Neuronal stem cell (in vitro differentiated cells): ENCODE data around the gene PIEZO1.

Experiments
- DNase-seq: peaks from one replicate; pipeline ENCODE4 v3.0.0-alpha.2; 2013; ENCODE audit warnings: low spot score
- H2AFZ ChIP-seq: one replicate; pipeline ENCODE4 v1.6.1; 2013; ENCODE audit warnings: mild to moderate bottlenecking, low read length, inconsistent platforms
- H2AK5ac ChIP-seq: 2 replicates; pipeline ENCODE4 v1.6.1; 2013; ENCODE audit warnings: low read depth, mild to moderate bottlenecking, inconsistent platforms, low read length, moderate library complexity, mixed read lengths
- H2BK120ac ChIP-seq: 2 replicates; pipeline ENCODE4 v1.6.1; 2013; ENCODE audit warnings: low read depth, mild to moderate bottlenecking, inconsistent platforms, low read length, moderate library complexity, mixed read lengths
- H2BK12ac ChIP-seq: one replicate; pipeline ENCODE4 v1.6.1; 2013; ENCODE audit warnings: low read length, inconsistent platforms
- H2BK15ac ChIP-seq: 2 replicates; pipeline ENCODE4 v1.6.1; 2013; ENCODE audit warnings: mild to moderate bottlenecking, low read length, inconsistent platforms, mixed read lengths
- H2BK5ac ChIP-seq: one replicate; pipeline ENCODE4 v1.6.1; 2013; ENCODE audit warnings: inconsistent platforms, mild to moderate bottlenecking, low read length, moderate library complexity
- H3K14ac ChIP-seq: one replicate; pipeline ENCODE4 v1.6.1; 2013; ENCODE audit warnings: low read length, inconsistent platforms
- H3K18ac ChIP-seq: 2 replicates; pipeline ENCODE4 v1.6.1; 2013; ENCODE audit warnings: low read length, inconsistent platforms
- H3K23ac ChIP-seq: 2 replicates; pipeline ENCODE4 v1.6.1; 2013; ENCODE audit warnings: low read depth, mild to moderate bottlenecking, mixed read lengths, low read length, inconsistent platforms; ENCODE audit not compliant: poor library complexity
- H3K27ac ChIP-seq: replicated peaks from 3 replicates; pipeline ENCODE4 v1.5.1; 2013; ENCODE audit warnings: low read length, inconsistent platforms
- H3K27me3 ChIP-seq, 3 experiments: 2 replicates each; pipeline ENCODE4 v1.6.1; 2013; ENCODE audit warnings: low read length in 3 of 3, mild to moderate bottlenecking in 2 of 3, inconsistent platforms in 1 of 3, low read depth in 1 of 3, mixed read lengths in 1 of 3, moderate library complexity in 1 of 3; ENCODE audit not compliant: control insufficient read depth in 3 of 3, insufficient read depth in 3 of 3
- H3K36me3 ChIP-seq, 2 donors: replicated peaks in 1 of 2; 2 replicates each; pipeline ENCODE4 v1.6.1; 2013; ENCODE audit warnings: low read length in 2 of 2; ENCODE audit not compliant: control insufficient read depth in 2 of 2, insufficient read depth in 2 of 2
- H3K4ac ChIP-seq: 2 replicates; pipeline ENCODE4 v1.6.1; 2013; ENCODE audit warnings: inconsistent platforms, mild to moderate bottlenecking, low read length, moderate library complexity
- H3K4me1 ChIP-seq, 2 donors: 1 replicate in 1 of 2; 2 replicates in 1 of 2; pipeline ENCODE4 v1.6.1; 2013; ENCODE audit warnings: low read length in 2 of 2, low read depth in 1 of 2; ENCODE audit not compliant: control insufficient read depth in 2 of 2, insufficient read depth in 1 of 2
- H3K4me2 ChIP-seq: one replicate; pipeline ENCODE4 v1.6.1; 2013; ENCODE audit warnings: mild to moderate bottlenecking, low read length, inconsistent platforms; ENCODE audit not compliant: insufficient read depth, poor library complexity, severe bottlenecking
- H3K4me3 ChIP-seq, 2 donors: 2 replicates each; pipeline ENCODE4 v1.5.1; 2013; ENCODE audit warnings: low read length in 2 of 2, mild to moderate bottlenecking in 2 of 2, inconsistent platforms in 1 of 2, moderate library complexity in 1 of 2
- H3K79me1 ChIP-seq: one replicate; pipeline ENCODE4 v1.6.1; 2013; ENCODE audit warnings: low read depth, mild to moderate bottlenecking, inconsistent platforms, low read length, moderate library complexity
- H3K9ac ChIP-seq: one replicate; pipeline ENCODE4 v1.6.1; 2013; ENCODE audit warnings: mild to moderate bottlenecking, low read depth, low read length, inconsistent platforms; ENCODE audit not compliant: poor library complexity
- H3K9me3 ChIP-seq, 2 donors: replicated peaks in 1 of 2; 2 replicates each; pipeline versions ENCODE3 to v1.6.1; 2013; ENCODE audit warnings: low read length in 2 of 2, mild to moderate bottlenecking in 2 of 2, inconsistent platforms in 1 of 2, low read depth in 1 of 2, mixed read lengths in 1 of 2, moderate library complexity in 1 of 2; ENCODE audit not compliant: control insufficient read depth in 2 of 2, insufficient read depth in 1 of 2
- H4K8ac ChIP-seq: one replicate; pipeline ENCODE4 v1.6.1; 2013; ENCODE audit warnings: low read depth, mild to moderate bottlenecking, inconsistent platforms, low read length, moderate library complexity
- H4K91ac ChIP-seq: one replicate; pipeline ENCODE4 v1.6.1; 2013; ENCODE audit warnings: low read length, low read depth, mild to moderate bottlenecking, inconsistent platforms; ENCODE audit not compliant: poor library complexity
- WGBS, 2 donors: extraction: QIAGEN DNeasy Blood & Tissue Kit; methylation state at CpG; one replicate each; pipeline ENCODE4 v1.1.7; 2013; ENCODE audit warnings: missing lambda C conversion rate in 2 of 2, mixed read lengths in 1 of 2; ENCODE audit not compliant: insufficient read length in 2 of 2, insufficient replicate concordance in 1 of 2; ENCODE audit errors: extremely low coverage in 2 of 2; 5-methylcytosine and 5-hydroxymethylcytosine counted together

The PIEZO1 gene

DNA sequence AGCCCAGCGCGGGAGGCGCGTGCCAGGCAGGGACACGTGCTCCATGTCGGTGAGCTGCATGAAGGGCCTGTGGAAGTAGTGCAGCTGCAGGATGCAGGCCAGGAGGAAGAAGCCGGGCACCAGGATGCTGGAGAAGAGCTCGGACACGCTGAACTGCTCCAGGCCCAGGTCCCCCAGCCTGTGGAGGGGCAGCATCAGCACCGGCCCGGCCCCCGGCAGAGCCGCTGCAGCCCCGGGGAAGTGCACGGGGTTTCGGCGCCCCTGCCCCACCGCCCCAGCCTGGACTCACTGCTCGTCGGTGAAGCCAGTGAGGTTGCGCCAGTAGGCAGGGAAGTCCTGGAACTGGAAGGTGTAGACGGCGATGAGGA lies 50.7 kb downstream of the PIEZO1 start:
- Histone ChIP-seq H3K27ac (no peak overlapping the region), H2BK15ac (peak overlapping the region; percentile 26), H3K36me3 (no peaks in the 10 kb centered on the region), H2BK12ac (no peak overlapping the region), H2AFZ (no peak overlapping the region), H3K4me2 (no peak overlapping the region), H3K4me3 (no peak overlapping the region), H2BK5ac (no peak overlapping the region), H3K27me3 (peaks cover 0 to 7% (median 0%) of the 10 kb centered on the region in 3 experiments), H3K18ac (no peak overlapping the region), H4K91ac (no peak overlapping the region), H2BK120ac (no peak overlapping the region), H3K79me1 (no peaks in the 10 kb centered on the region), H3K14ac (no peak overlapping the region), H3K4ac (no peak overlapping the region), H3K9me3 (no peaks in the 10 kb centered on the region), H3K4me1 (peaks cover 2 to 3% of the 10 kb centered on the region in 2 donors), H2AK5ac (peak overlapping the region; percentile 56), H3K23ac (peak overlapping the region; percentile 85), H3K9ac (no peak overlapping the region), H4K8ac (no peak overlapping the region)
- DNase-seq: no peak
- WGBS, 2 donors: no CpG with 5 or more reads among the region's 23 CpGs

DNA sequence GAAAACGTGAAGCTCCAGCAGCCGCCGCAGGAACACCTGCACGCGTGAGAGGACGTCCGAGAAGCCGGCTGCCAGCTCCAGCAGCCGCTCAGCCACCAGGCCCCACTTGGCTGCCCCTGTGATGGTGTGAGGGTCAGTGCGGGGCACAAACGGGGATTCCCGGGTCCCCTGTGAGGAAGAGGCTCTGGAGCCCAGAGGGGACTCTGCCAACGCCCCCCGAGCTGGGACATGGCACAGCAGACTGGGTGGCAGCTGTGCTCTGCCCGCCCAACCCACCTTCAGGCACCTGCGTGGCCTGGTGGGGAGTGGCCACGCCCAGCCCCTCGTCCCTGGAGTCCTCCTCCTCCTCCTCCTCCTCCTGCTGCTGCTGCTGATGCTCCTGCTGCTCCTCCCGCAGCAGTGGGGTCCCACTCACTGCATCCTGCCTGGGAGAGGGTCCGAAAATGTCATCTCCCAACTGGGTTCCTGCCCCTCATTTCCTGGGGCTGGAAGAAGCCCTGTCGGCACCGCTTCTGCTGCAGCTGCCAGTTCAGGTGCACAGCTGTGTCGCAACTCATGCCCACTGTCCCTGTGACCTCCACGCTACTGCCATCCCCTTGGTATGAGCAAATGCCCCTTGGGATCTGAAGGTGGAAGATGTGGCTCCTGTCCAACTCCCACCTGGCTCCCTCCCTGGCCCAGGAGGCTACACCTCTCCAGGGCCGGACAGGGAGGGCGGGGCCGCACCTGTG lies 51.2 kb downstream of the PIEZO1 start:
- Histone ChIP-seq H2AK5ac (no peak overlapping the region), H3K79me1 (no peaks in the 10 kb centered on the region), H2AFZ (no peak overlapping the region), H3K23ac (peak overlapping the region; percentile 85), H4K8ac (no peak overlapping the region), H3K14ac (no peak overlapping the region), H2BK120ac (no peak overlapping the region), H3K27ac (no peak overlapping the region), H3K4me2 (no peak overlapping the region), H4K91ac (no peak overlapping the region), H3K18ac (no peak overlapping the region), H2BK15ac (no peak overlapping the region), H2BK12ac (no peak overlapping the region), H3K9ac (no peak overlapping the region), H3K4ac (no peak overlapping the region), H3K4me3 (no peak overlapping the region), H2BK5ac (no peak overlapping the region), H3K4me1 (peaks cover 2 to 3% of the 10 kb centered on the region in 2 donors), H3K36me3 (no peaks in the 10 kb centered on the region), H3K27me3 (peaks cover 0 to 6% (median 0%) of the 10 kb centered on the region in 3 experiments), H3K9me3 (no peaks in the 10 kb centered on the region)
- WGBS, 2 donors: no CpG with 5 or more reads among the region's 27 CpGs
- DNase-seq: no peak

DNA sequence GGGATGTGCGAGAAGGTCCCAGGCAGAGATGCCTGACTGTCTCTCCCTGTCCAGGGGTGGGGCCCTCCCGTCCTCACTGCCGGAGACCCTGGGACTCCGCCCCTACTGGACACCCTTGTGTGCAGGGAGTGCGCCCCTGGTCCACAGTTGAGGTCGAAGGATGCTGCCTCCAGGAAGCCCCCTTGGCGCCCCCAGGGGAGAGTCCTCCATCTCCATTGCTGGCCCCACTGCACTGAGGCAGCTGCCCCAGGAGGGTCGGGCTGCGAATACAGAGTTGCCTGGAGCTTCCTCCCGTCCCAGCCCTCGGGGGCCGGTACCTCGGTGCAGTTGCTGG lies 52.1 kb downstream of the PIEZO1 start:
- Histone ChIP-seq H3K4me3 (no peak overlapping the region), H3K4me2 (no peak overlapping the region), H2AK5ac (no peak overlapping the region), H2BK12ac (no peak overlapping the region), H3K9ac (no peak overlapping the region), H3K23ac (peak overlapping the region; percentile 43), H3K27me3 (peaks cover 0 to 2% (median 0%) of the 10 kb centered on the region in 3 experiments), H3K14ac (no peak overlapping the region), H3K4me1 (peaks cover 2 to 3% of the 10 kb centered on the region in 2 donors), H2AFZ (no peak overlapping the region), H2BK15ac (no peak overlapping the region), H4K8ac (no peak overlapping the region), H3K9me3 (no peaks in the 10 kb centered on the region), H3K79me1 (no peaks in the 10 kb centered on the region), H3K4ac (no peak overlapping the region), H2BK120ac (no peak overlapping the region), H3K36me3 (no peaks in the 10 kb centered on the region), H4K91ac (peak overlapping the region; percentile 85), H3K18ac (no peak overlapping the region), H2BK5ac (no peak overlapping the region), H3K27ac (no peak overlapping the region)
- DNase-seq: no peak
- no CpG with 5 or more reads among the region's 13 CpGs for WGBS, 2 donors

DNA sequence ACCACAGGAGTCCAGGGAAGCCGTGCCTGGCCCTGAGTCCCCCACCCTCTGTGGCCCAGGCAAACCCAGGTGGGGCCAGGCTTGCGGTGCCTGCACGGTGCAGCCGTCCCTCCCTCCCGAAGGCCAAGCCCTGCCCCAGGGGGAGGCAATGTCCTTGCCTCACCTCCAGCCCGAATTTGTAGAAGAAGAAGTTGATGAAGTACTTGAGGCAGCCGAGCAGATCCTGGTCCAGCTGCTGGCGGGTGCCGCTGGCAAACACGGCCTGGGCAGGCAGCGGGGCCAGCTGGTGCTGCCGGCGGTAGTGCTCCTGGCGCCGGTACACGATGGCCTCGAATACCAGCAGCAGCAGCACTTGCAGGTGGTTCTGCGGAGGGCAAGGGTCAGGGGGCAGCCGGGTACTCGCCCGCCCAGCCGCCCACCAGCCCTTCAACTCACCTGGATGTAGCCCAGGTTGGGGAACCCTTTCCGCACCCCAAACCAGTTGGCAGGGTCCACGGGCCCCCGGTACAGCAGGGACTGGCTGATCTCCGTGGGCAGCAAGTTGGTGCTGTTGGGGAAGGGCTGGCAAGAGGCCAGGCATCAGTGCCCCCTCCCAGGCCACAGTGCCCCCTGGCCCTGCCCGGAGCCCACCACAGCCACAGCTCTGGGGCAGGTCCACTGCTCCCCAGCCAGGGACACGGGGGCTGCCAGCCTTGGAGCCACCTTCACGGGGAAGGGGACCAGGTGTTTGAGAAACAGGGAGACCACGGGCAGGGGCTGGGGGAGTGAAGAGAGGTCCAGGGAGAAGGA lies 52.7 kb downstream of the PIEZO1 start:
- no CpG with 5 or more reads among the region's 30 CpGs for WGBS, 2 donors
- H3K27ac ChIP-seq: no peak overlapping the region
- H2BK5ac ChIP-seq: no peak overlapping the region
- no peak overlapping the region for H4K8ac ChIP-seq
- H3K4me2 ChIP-seq: no peak overlapping the region
- H3K4ac ChIP-seq: no peak overlapping the region
- H3K79me1 ChIP-seq: no peaks in the 10 kb centered on the region
- DNase-seq: no peak
- H2AK5ac ChIP-seq: peak overlapping the region; percentile 84
- peaks cover 0 to 2% of the 10 kb centered on the region in 2 donors for H3K4me1 ChIP-seq
- H3K36me3 ChIP-seq: no peaks in the 10 kb centered on the region
- no peak overlapping the region for H3K4me3 ChIP-seq
- peak overlapping the region; percentile 20 for H3K23ac ChIP-seq
- no peak overlapping the region for H2BK12ac ChIP-seq
- no peaks in the 10 kb centered on the region for H3K27me3 ChIP-seq
- H2BK120ac ChIP-seq: no peak overlapping the region
- no peak overlapping the region for H2AFZ ChIP-seq
- peak overlapping the region; percentile 9 for H3K14ac ChIP-seq
- peak overlapping the region; percentile 4 for H3K9ac ChIP-seq
- no peak overlapping the region for H2BK15ac ChIP-seq
- no peak overlapping the region for H3K18ac ChIP-seq
- no peak overlapping the region for H4K91ac ChIP-seq
- H3K9me3 ChIP-seq: no peaks in the 10 kb centered on the region
